GM19372 (cell line): Measurements from ENCODE around the gene OR4S1.
"Not testable (repeated sequence)": the region's sequence is repeated elsewhere in the genome, so short reads cannot be mapped to it uniquely, and the experiment has no call there.

Source experiments
- ATAC-seq: cut with Tn5 transposase; IDR thresholded peaks from one replicate; pipeline ENCODE4 v1.9.1; 2021; ENCODE audit warnings: mild to moderate bottlenecking, low read depth, moderate library complexity; ENCODE audit not compliant: unreplicated experiment

Gene OR4S1, protein sequence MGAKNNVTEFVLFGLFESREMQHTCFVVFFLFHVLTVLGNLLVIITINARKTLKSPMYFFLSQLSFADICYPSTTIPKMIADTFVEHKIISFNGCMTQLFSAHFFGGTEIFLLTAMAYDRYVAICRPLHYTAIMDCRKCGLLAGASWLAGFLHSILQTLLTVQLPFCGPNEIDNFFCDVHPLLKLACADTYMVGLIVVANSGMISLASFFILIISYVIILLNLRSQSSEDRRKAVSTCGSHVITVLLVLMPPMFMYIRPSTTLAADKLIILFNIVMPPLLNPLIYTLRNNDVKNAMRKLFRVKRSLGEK

DNA sequence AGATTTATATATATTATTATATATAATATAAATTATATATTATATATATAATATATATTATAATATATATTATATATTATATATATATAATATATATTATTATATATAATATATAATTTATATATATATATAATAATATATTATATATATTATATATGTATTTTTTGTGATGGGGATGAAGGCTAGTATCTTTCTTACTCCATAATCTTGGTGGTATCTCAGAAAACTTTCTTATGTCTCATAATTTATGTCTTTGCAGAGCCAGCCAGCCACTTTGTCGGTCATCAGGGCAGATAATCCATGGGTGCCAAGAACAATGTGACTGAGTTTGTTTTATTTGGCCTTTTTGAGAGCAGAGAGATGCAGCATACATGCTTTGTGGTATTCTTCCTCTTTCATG, at the start of gene OR4S1:
Gene OR4S1, plus strand, starts transcription at position 301 of the 400 bp plus-strand sequence. Its CDS starts 0 bp downstream, at position 301.
- no peak for ATAC-seq

DNA sequence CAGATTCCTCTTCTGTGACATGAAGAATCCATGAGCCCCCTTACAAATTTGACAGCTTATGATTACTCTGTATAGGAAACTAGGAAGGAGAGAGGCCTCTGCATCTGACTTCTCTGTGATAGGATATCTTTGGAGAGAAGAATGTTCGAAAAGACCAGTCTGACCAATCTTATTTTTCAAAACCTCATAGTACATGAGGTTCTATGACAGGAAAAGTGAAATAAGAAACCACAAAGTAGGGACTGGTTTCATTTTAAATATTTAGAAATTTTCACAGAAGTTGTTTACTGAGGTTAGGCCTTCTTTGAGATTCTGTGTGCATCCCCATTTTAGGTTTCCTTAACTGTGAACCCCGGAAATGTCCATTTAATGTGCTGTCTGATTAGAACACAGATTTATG, 44.4 kb upstream of the OR4S1 start:
- ATAC-seq, result no peak

DNA sequence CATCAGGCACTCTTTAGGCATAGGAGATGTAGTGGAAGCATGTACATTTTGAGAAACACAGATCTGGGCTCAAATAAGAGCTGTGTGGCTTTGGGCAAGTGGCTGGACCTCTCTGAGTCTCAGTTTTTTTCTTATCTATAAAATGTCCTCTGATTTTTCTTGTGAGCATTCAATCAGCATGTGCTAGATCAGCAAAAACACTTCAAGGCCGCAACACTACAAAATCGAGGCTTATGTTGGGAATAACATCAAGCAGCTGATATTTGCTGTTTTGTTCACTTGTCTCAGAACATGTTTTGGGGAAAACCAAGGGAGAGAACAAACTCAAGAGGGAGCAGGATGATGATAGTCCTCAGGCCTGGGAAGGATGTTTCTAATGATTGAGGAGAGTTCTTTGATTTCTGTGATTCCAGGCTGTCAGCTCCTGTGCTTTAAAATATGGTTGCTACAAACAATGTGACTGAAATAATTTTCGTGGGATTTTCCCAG, 42.6 kb upstream of the OR4S1 start, which contains the start of gene OR4X1:
Gene OR4X1, plus strand, starts transcription at position 439 of the 489 bp plus-strand sequence. Its CDS starts 0 bp downstream, at position 439.
- ATAC-seq, result no peak

DNA sequence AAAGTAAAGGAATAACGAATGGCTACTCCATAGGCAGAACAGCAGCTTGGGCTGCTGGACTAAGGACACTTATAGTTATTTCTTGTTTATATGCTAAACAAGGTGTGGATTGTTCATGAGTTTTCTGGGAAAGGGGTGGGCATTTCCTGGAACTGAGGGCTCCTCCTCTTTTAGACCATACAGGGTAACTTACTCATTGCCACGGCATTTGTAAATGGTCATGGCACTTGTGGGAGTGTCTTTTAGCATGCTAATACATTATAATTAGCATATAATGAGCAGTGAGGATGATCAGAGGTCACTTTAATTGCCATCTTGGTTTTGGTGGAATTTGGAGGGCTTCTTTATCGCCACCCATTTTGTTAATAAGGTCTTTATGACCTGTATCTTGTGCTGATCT, 35.4 kb upstream of the OR4S1 start:
- ATAC-seq, result no peak

DNA sequence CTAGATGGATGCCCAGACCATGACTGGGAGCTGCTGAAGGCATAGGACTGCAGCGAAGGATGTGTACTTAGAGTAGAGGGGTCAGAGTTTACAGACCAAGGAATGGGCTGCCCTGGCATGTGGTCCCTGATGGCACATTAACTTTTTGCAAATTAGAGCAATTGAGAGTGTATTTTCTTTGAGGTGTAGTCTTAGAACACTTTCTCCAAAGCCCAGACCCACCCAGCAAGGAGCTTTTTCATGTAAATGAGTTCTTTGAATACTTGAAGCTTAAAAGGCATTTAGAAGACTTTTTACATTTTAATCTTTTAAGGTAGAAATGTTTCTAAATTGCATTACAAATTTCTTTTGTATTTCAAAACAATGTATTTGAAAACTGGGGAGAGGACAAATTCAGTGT, 33.4 kb upstream of the OR4S1 start:
- ATAC-seq, result no peak

DNA sequence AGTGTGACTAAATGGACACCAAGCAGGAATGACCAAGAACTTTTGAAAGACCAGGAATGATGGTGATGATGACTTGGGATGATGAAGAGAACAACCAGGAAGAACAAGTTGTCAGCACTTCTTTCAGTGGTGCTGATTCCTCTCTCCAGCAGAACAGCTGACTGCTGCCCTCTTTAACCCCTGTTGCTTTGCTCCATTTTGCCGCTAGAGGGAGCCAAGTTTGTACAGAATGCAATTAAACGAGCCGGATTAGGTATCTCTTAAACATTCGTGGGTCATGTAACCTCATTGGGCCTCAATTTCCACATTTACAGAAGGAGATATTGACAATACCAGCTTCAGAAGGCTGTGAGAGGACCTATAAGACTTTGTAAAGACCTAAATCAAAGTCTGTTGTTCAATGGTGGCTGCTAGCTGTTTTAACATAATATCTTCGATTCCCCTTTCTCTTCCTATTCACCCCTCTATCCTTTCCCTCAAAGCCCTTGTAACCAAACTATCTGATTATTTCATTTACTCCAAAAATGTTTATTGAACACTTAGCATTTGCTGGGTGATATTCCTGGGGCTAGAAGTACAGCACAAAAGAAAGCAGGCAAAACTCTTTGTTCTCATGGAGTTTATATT, 1.9 kb downstream of the OR4S1 start:
- peak; percentile 71 for ATAC-seq

DNA sequence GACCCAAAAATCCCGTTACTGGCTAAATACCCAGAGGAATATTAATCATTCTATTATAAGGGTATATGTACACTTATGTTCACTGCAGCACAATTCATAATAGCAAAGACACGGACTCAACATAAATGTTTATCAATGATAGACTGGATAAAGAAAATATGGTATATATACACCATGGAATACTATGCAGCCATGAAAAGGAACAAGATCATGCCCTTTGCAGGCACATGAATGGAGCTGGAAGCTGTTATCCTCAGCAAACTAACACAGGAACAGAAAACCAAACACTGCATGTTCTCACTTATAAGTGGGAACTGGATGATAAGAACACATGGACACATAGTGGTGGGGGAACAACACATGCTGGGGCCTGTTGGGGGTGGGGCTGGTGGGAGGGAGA, 7.6 kb downstream of the OR4S1 start:
- not testable (repeated sequence) for ATAC-seq

DNA sequence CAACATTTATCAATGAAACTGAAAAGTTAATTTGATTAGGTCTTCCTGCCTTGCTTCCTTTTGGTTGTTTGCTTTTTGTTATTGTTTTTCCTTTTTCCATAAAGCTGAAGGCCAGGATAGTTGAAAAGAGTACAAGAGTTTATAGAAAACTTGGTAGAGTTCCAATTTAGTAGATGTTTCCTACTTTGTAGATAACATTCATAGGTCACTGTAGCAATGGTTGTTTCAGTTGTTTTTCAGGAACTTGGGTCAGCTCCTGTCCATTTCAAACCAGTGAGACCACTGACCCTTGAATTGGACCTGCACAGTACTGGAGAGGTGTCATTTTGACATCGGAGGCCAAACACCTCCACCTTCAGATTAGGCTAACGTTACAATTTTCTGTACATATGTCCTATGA, 13.8 kb downstream of the OR4S1 start:
- ATAC-seq, result not testable (repeated sequence)

DNA sequence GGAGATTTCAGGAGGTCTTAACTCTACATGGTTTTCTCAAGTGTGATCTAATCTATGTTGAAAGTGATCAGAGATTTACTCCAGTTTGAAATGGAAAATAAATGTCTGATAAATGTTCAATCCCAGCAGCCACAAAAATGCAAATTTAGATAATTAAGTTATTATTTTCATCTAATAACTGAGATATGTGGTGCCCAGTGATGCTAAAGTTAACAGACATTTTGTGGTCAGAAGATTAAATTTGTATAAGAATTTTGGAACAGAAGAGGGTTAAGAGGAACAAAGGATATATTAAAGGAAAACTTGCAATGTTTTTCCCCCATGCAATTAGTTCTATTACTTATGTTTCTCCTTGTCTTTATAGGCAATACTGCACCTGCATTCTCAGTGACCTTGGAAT, 18.6 kb downstream of the OR4S1 start, which contains the start of gene OR4C3:
Gene OR4C3, plus strand, starts transcription at position 301 of the 400 bp plus-strand sequence. CDS start 102 bp downstream, outside the sequence.
- ATAC-seq, result not testable (repeated sequence)

DNA sequence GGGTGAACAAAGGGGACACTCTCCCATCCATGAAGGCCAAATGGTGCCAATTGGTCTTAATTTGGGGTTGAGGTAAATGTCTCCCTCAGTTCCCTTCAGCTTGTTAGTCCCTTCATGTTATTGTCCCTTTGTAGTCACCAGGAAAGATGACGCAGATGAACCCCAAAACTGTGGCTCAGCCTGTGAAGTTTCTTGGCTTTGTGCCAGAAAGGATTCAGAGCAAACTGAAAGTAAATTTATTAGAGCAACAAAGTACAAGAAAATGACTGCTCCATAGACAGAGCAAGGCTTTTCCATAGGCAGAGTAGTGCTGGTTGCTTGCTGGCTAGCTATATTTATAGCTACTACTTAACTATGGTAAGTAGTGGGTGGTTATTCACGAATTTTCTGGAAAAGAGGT, 35.4 kb downstream of the OR4S1 start:
- no peak for ATAC-seq

DNA sequence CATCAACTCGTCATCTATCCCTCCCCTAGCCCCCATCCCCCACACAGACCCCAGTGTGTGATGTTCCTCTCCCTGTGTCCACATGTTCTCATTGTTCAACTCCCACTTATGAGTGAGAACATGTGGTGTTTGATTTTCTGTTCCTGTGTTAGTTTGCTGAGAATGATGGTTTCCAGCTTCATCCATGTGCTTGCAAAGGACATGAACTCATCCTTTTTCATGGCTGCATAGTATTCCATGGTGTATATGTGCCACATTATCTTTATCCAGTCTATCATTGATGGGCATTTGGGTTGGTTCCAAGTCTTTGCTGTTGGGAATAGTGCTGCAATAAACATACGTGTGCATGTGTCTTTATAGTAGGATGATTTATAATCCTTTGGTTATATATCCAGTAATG, 36.5 kb downstream of the OR4S1 start:
- not testable (repeated sequence) for ATAC-seq

DNA sequence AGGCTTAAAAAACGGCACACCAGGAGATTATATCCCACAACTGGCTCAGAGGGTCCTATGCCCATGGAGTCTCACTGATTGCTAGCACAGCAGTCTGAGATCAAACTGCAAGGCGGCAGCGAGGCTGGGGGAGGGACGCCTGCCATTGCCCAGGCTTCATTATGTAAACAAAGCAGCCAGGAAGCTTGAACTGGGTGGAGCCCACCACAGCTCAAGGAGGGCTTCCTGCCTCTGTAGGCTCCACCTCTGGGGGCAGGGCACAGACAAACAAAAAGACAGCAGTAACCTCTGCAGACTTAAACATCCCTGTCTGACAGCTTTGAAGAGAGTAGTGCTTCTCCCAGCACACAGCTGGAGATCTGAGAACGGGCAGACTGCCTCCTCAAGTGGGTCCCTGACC, 40.3 kb downstream of the OR4S1 start:
- not testable (repeated sequence) for ATAC-seq

DNA sequence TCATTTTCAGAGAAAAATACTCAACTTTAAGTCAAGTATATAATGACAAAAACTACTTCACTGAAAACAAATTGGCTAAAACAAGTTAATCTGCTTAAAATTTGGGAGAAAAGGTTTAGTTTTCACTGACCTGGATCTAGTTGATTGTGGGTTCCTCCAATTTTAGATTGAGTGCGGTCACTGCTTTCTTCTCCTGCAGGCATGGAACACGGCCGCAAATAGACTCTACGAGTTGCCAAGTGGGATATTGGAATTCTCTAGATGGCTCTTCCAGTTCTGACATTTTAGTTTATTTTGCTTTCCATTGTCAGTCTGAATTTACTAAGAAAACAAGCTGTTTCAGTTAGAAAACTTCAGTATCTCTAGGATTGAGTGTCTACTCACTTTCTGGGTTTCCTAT, 48.0 kb downstream of the OR4S1 start:
- no peak for ATAC-seq

DNA sequence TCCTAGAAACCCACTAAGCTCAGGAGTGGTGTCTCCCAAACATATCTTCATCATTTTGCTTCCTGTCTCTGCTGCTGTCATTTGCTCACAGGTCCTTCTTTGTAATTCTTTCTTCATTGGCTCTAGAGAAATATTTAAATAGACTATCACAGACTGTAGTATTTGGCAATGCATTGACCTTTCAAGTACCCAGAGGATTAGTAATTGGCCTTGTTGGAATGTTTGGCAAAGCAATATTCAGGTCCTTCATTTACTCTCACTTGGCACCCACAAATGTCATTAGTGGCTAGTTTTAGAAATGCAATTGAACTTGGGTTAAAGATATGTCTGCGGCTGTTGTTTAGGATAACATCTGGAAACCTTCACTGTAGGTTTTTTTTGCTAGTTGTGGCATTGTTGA, 48.7 kb downstream of the OR4S1 start:
- no peak for ATAC-seq
